Eye (tissue), 1 donor: ENCODE data around the gene RFPL1.
"Not testable (repeated sequence)": the region's sequence is repeated elsewhere in the genome, so short reads cannot be mapped to it uniquely, and the experiment has no call there.

ENCODE experiments used
- DNase-seq: peaks from one replicate; pipeline ENCODE4 v3.0.0-alpha.2; 2015

RFPL1 gene

DNA sequence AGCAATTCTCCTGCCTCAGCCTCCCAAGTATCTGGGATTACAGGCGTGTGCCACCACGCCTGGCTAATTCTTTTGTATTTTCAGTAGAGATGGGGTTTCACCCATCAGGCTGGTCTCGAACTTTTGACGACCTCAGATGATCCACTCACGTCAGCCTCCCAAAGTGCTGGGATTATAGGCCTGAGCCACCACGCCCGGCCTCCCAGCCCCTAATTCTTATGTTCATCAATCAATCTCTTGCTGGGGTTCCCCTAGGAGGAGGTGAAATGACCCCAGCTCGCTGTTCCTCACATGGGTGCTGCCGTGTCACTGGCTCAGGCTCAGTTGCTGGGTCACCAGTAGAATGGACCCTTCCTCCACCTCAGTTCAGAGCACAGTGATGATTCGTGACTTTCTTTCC is at the start of gene RFPL1:
Gene RFPL1, plus strand, starts transcription at position 301 of the 400 bp plus-strand sequence.
- DNase-seq: not testable (repeated sequence)

DNA sequence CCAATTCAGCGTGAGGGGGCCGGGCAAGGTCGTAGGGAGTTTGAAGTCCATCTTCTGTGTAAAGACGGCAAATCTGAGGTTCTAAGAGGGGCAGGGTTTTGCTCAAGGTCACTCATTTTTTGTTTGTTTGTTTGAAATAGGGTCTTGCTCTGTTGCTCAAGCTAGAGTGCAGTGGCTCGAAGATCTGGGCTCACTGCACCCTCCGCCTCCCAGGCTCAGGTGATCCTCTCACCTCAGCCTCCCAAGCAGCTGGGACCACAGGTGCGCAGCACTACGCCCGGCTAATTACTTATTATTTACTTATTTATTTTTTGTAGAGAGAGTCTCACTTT is 49.7 kb upstream of the RFPL1 start:
- DNase-seq: no peak

DNA sequence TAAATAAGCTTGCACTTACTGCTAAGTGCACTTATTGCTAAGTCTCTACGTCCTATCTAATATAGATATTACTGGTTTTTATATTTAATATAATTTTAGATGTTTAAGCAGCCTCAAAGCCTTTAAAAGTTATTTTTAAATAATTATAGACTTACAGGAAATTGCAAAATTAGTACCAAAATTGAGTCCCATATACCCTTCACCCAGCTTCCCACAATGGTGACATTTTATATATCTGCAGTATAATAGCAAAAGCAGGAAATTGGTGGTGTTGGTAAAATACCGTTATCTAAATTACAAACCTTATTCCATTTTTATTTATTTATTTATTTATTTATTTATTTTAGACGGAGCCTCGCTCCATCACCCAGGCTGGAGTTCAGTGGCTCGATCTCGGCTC is 48.1 kb upstream of the RFPL1 start:
- no peak for DNase-seq

DNA sequence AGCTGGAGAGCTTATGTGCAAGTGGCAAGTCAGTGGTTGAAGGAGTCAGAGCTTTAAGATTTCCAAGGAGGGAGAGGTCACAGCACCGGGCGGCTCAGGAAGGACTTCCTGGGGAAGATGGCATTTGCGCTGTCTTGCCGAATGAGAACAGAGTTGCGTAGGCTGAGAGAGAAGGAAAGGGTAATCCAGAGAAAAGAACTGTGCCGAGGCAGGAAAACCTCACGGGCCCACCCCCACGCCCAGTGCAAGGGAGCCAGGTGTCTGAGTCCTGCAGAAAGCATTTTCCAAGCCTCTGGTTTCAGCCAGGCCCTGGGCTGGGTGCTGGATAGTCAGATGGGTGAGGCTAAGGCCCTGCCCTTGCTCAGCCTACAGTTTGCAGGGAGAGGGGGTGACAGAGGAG is 46.8 kb upstream of the RFPL1 start:
- DNase-seq: no peak

DNA sequence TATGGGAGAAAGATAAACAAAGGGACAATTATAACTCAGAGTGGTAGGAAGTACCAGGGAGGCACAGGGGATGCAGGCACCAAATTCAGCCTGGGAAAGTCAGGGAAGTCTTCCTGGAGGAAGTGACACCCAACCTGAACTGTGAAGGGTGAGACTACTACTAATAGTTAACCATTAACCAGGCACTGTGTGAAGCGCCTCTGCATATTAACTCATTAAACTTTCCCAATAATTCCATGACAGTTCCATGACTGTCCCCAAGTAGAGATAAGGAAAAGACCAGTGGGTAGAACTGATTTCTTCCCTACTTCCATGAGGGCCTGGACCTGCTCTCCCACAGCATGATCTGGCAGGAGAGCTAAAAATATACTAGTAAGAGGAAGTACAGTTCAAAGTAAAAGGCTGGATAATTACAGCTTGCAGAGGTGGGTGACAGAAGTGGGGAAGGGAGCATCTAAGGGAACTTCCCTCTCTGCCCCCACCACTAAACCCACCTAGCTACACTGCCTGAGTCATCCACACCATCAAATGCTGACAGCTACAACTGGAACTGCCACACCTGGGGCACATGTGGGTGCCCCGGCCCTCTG is 45.3 kb upstream of the RFPL1 start:
- no peak for DNase-seq

DNA sequence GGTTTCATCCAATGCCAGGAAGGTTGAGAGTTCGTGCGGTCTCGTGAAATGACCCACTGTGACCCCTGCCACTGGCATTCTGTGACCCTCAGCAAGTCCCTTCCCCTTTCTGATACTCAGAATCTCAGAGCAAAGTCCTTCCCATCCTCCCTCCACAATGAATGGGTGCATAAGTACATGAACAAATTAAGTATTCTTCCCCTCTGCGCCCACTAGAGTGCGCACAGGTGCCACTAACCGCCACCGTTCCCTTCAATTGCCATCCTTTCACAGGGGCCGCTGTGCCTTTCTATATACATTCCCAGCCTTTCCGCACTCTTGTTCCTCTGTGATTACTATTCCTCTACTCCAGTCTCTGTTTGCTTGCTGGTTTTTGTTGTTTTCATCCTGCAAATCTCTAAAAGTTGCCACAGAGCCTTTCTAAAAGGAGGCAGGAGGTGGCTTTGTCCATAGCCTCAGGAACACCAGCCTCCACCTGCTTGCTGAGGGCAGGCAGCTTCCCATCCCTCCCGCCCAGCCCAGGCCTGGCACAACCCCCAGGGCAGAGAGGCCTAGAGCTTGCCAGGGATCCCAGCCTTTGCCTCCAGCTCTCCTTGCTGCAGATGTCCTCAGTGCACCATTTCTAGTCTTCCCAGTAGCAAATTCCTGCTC is 43.3 kb upstream of the RFPL1 start:
- peak; percentile 92 for DNase-seq

DNA sequence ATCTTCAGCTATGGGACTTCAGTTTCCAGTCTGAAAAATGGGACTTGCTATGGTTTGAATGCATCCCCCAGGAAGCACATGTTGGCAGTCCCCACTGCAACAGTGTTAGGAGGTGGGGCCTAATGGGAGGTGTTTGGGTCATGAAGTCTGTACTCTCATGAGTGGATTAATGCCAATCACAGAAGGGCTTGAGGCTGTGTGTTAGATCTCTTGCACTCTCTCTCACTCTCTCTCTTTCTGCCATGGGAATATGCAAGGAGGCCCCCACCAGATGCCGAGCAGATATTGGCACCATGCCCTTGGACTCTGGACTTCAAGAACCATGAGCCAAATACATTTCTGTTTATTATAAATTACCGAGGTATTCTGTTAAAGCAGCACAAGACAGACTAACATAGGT is 42.3 kb upstream of the RFPL1 start:
- DNase-seq: no peak

DNA sequence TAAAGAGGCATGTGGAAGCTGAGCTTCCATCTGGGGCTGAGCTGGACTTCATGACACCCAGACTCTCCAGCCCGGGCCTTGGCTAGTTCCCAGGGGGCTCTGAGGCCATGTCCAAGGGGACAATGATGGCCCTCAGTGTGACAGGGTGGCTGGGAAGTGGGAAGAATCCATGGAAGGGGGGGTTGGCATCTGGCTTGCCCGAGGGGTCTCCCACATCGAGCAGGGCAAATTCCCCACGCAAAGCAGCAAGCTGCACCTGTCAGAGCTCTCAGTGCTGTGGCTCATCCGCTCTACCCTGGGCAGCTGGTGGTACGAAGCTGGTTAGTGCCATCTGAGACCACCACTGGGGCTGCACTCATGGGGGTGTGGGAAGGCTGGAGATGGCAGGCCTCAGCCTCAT is 40.6 kb upstream of the RFPL1 start:
- no peak for DNase-seq

DNA sequence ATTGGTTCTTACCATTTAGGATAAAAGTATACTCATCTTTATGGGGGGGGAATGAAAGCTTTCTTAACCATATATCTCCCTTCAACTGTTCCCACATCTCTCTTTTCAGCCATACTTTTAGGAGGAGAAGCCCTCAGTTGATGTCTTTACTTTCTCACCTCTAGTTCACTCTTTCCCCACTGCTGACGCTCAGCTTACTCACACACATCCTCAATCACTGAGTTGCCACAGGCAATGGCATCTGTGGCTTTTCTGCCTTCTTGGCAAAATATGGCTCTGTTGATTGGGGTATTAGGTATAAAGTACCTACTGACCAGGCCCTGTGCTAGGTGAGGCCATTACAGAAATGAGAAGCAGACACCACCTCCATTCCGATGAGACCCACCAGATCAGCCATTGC is 37.8 kb upstream of the RFPL1 start:
- no peak for DNase-seq

DNA sequence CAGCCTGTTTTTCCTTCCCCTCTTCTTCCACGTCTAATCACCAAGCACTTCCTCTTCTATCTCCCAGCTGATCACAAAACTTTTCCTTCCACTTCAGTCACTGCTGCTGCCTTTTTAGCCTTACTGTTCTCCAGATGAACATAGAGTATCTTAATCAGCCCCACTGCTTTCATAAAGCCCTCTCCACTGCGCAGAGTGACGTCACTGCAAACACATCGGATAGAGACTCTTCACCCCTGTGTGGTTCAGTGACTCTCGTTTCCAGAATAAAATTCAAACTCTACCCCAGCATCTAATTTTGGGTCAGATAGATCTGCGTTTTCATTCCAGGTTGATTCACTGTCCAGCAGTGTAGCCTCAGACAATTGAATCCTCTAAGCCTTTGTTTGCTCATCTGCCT is 36.8 kb upstream of the RFPL1 start:
- not testable (repeated sequence) for DNase-seq

DNA sequence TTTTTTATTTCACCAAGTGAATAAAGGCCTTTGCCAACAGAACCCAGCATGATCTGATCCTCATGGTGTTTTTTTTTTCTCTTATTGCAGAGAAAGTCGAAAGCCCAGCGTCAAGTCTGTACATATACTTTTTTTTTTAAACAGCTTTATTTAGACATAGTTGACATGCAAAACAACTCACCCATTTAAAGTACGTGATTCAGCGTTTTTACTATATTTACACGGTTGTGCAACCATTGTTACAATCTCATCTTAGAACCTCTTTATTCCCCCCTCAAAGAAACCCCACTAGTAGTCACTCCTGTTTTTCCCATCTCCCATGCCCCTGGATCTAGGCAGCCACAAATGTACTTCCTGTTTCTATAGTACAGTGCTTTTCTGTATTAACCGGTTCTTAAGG is 29.4 kb upstream of the RFPL1 start:
- no peak for DNase-seq

DNA sequence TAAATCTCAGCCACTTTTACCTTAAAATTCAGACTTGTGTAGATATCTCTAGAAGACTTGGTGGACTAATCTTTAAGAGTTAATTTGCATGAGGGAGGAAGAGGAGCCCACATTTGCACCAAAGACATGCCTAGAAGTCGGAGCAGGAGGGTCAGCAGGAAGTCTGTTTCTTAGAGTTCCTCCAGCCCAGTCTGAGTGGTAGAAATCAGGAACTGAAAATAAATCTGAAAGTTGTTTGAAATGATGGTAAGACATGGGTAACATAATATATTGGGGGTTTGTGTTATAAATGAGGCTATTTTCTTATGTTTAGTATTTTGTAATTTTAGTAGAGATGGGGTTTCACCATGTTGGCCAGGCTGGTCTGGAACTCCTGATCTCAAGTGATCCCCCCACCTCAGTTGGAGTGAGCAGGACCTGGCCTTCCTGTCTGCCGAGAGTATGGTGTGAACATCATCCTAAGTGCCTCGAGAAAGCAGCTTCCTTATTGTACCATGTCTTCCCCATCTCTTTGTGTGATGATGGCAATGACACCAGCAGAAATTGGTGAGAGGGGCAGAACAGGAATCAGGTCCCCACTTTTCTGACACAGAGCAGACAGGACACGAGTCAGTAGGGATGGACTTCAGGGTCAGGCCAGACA is 26.7 kb upstream of the RFPL1 start:
- DNase-seq: not testable (repeated sequence)

DNA sequence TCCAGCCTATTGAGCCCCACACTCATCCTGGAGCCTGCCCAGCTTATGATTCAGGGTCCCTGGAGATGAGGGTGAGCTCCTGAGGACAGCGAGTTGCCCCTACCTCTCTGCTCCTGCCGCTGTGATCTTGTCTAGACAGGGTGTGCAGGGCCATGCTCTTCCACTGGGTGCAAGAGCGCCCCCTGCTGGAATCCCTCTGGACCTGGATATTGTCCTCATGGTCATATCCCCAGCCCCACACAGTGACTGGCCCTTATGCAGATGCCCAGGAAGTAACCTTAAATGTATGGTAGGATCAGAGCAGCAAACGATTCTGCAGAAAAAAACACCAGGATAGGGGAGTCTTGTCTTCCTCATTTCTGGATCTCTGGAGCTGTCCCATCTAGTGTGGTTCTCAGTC is 25.6 kb upstream of the RFPL1 start:
- not testable (repeated sequence) for DNase-seq

DNA sequence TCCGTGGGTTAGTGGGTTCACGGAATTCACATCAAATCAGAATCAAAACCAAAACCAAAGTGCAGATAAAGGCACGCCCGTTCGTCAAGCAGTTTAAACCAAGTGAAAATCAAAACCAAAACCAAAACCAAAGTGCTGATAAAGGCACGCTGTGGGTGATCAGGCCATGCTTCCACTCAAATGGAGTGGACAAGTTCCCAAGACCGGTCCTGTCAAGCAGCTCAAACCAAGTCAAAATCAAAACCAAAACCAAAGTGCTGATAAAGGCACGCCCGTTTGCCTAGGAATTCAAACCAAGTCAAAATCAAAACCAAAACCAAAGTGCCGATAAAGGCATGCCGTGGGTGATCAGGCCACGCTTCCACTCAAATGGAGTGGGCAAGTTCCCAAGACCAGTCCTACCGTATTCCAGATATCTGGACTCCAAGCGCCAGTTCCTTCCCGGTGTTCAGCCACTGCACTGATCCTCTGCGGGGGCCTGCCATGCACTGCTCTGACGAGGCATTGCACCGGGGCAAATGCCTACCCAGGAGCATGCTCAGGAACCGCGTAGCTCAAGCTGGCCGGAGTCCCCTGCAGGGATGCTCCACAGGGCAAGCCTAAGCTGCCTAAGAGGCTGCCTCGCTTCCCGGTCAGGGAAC is 23.3 kb upstream of the RFPL1 start:
- DNase-seq: not testable (repeated sequence)

DNA sequence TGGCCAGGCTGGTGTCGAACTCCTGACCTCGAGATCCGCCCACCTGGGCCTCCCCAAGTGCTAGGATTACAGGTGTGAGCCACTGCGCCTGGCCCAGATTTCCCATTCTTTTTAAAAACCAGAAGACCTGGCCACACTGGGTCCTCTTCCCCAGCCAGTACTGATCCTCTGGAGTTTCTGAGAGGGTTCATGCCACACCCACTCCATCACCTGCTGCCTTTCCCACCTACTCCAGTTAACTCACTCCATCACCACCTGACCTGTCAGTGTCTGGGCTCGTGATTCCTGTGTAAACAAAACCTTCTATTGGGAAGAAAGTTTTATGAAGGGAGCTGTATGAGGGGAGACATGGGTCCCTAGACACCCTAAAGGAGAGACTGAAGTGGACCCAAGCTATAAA is 19.7 kb upstream of the RFPL1 start:
- not testable (repeated sequence) for DNase-seq

DNA sequence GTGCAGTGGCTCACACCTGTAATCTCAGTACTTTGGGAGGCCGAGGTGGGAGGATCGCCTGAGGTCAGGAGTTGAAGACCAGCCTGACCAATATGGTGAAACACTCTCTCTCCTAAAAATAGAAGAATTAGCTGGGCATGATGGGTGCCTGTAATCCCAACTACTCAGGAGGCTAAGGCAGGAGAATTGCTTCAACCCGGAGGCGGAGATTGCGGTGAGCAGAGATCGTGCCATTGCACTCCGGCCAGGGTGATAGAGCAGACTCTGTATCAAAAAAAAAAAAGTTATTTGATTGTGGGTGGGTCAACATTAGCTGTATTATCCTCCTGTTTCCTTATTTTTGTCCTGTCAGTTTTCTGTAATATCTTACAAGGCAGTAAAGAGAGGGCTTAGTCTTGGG is 11.9 kb upstream of the RFPL1 start:
- no peak for DNase-seq

DNA sequence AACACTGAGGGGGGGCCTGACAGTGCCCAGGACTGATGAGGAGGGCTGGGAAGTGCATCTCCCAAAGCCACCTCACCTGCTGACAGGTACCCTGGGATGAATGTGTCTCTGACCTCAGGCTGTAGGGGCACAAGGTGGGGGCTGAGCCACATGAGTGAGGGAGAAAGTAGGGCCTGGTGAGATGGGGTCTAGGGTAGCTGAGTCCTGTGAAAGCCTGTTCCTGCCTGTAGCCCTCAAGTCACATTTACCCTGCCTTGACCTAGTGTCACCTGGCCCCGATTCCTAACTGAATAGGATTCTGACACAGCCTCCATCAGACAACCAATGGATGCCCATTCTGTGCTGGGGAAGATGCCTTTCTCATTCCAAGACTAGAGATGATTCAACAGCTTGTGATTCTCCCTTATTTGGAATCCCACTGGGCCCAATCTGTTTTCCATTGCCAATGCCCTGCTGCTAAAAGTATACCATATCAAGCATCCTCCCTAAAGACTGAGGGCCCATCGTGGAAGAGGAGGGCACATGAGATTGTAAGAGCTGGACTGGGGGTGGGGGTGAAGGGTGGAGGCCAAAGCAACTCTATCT is 11.1 kb upstream of the RFPL1 start:
- DNase-seq: no peak

DNA sequence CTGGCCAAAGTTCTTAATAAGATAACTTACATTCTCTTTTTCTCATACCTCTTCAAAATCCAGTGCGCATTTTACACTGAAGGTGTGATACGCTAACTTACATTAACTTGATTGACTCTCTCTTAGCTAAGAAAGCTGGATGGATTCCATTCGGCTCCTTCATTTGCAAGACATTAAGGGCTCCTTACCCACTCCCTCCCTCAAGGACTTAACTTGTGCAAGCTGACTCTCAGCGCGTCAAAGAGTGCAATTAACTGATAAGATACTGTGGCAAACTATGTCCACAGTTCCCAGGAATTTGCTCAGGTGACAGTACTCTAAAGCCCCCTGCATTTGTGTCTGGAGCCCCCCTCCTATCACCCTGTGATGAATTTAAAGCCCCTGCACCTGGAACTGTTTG is 6.4 kb upstream of the RFPL1 start:
- no peak for DNase-seq

DNA sequence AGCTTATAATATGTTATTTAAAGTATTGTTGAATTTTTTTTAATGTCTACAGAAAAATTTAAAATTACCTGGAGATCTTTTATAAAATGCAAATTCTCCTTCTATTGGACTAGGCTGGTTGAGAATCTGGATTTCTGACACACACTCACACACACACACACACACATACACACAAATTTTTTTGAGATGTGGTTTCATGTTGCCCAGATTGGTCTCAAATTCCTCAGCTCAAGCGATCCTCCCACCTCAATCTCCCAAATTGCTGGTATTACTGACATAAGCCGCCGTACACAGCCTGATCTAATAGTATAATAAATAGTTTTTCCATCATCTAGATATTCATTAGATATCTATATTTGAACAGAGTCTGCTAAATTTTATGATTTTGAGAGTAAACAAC is 4.5 kb upstream of the RFPL1 start:
- no peak for DNase-seq

DNA sequence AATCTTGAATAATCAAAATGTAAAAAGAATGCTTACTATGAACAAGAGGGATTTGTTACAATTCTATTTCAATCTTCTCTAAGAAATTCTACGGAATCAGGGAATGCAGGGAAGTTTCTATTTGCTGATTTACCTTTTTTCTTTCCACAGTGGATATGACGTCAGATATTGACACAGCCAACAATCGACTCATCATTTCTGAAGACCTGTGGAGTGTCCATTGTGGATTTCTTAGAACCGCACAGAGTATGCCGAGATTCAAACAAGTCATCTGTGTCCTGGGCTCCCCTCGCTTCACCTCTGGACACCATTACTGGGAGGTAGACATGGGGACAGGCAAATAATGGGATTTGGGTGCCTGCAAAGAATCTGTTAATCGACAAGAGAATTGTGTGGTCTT is 4.1 kb upstream of the RFPL1 start:
- DNase-seq: no peak

DNA sequence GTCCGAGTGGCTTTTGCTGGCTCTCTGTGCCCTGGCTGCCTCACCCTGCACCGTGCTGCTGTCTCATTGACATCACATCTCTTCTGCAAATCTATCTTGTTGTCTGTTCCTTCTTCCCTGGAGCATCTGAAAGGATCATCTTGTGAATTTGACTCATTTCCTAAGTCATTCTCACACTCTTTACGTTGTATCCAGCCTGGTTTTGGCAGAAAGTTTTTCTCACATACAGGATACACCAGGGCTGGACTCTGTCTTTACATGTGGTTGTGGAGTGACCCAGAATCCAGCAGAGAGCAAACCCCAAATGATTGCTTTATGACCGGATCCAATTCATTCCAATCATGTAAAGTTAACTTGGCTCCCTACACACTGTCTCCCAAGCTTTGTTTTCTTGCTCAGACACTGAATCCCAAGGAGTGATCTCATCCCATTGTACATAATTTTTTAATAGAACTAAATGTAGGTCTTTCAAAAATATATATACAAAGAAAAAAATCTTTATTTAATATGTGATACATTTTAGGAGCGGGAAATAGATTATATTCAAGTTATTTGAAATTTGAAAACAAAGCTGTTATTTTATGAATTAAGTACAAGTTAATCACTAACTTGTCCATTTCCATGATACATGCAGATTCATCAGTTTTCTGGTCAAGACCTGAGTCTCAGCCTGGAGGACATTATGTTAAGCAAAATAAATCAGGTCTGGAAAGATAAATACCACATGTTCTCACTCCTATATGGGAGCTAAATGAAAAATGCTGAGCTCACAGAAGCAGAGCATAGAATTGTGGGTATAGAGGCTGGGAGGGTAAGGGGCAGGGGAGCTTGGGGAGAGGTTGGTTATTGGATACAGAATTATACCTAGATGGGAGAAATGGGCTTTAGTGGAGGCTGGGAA is 2.9 kb upstream of the RFPL1 start:
- DNase-seq: no peak

DNA sequence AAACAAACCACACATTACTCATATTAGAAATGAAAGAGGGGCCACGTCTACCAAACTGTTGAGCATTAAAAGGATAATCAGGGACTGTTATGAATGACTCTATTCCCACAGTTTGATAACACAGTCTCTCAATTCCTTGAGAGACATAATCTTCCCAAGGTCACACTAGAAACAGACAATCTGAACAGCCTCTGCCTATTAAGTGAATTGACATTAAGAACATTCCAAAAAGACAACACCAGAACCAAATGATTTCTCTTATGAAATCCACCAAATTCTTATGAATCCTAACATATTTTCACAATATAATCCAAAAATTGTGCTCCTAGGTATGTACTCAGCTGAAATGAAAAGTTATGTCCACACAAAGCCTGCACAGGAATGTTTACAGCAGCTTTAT is 4.6 kb downstream of the RFPL1 start:
- DNase-seq: no peak

DNA sequence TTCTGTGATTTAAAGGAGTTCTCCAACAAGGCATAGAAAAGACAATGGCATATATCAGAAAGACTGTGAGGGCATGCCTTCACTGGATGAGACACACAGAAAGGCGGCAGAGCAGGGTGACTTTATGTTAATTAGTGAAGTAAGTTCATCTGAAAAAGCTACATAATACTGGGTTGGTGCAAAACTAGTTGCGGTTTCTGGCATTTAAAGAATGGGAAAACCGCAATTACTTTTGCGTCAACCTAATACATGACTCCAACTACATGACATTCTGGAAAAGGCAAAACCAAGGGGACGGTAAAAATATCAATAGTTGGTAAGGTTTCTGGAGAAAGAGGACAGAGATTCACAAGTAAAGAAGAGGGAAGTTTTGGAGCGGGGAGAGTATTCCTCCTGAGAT is 5.1 kb downstream of the RFPL1 start:
- DNase-seq: no peak
